Right renal cortex interstitium (tissue), 3 donors: ENCODE results near the gene SEC22B. TPM values are rescaled to one million over a fixed set of nuclear protein-coding genes. Genes with fewer than 3 reads are reported as not detected.
"Not testable (repeated sequence)": the region's sequence is repeated elsewhere in the genome, so short reads cannot be mapped to it uniquely, and the experiment has no call there.

Experiments
- DNase-seq, 3 donors: peaks; one replicate each; pipeline ENCODE4 v3.0.0-alpha.2; 2013; ENCODE audit warnings: low read depth in 3 of 3, low spot score in 2 of 3
- polyA plus RNA-seq, 3 donors: library from polyadenylated mRNA; unstranded; fragments of 120-200 nt; gene quantifications; one replicate each; pipeline ENCODE4 v1.2.1, GENCODE V29; 2013; ENCODE audit not compliant: insufficient read length in 3 of 3

SEC22B gene
- polyA plus RNA-seq, 3 donors: 36.8 to 39.5 (median 39.3) TPM

- DNase-seq: not testable (repeated sequence)
Measured at GRCh38 chr1:120149420-120150059, 26.8 kb downstream of the SEC22B start.

- not testable (repeated sequence) for DNase-seq
Measured at GRCh38 chr1:120145806-120146205, 30.5 kb downstream of the SEC22B start.

- DNase-seq: not testable (repeated sequence)
Measured at GRCh38 chr1:120144626-120145025, 31.7 kb downstream of the SEC22B start.

- DNase-seq: not testable (repeated sequence)
Measured at GRCh38 chr1:120144169-120144568, 32.2 kb downstream of the SEC22B start.

DNA sequence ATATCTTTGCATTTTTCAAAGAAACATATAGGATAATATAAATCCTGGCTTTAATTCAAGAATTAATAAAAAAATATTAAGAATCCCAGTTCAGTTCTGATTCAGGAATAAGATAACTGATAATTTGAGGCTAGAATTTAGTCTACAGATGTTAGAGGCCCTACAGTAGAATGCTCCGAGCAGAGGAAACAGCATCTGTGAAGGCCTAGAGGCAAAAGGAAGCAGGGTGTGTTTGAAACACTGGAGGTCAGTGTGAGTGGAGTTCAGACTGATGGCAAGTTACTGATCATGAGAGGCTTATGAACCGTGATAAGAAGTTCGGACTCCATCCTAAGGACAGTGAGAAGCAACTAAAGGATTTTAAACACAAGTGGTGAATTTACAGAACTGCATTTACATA is 33.0 kb downstream of the SEC22B start:
- not testable (repeated sequence) for DNase-seq

GRCh38 chr1:120142512-120143263 is 33.6 kb downstream of the SEC22B start:
- DNase-seq: not testable (repeated sequence)

DNA sequence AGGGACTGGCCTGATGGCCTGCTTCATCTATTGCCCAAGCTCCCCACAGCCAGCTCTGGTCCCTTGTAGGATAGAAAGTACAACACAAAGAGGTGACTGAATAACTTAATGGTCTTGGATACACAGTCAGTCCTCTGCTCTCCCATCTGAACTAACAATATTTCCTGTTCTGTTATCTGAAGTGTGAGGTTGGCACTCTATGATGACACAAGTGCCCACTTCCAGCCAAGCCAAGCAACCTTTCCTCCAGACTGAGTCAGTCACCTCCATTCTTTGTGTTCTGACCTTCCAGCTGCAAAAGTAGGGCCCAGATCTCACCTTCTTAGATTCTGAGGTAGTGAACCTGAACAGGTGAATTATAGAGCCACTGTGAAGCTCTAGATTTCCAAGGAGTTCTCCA is 34.5 kb downstream of the SEC22B start:
- DNase-seq: not testable (repeated sequence)

- DNase-seq: not testable (repeated sequence)
Measured at GRCh38 chr1:120140656-120141265, 35.6 kb downstream of the SEC22B start.

- not testable (repeated sequence) for DNase-seq
Measured at GRCh38 chr1:120136086-120136485, 40.2 kb downstream of the SEC22B start.

DNA sequence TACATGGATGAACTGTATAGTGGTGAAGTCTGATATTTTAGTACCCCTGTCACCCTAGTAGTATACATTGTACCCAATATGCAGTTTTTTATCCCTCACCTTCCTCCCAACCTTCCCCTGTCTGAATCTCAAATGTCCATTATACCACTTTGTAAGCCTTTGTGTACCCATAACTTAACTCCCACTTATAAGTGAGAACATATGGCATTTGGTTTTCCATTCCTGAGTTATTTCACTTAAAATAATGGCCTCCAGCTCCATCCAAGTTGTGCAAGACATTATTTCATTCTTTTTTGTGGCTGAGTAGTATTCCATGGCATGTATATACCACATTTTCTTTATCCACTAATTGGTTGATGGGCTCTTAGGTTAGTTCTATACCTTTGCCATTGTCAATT is 42.4 kb downstream of the SEC22B start:
- not testable (repeated sequence) for DNase-seq

GRCh38 chr1:120133228-120133927 is 42.9 kb downstream of the SEC22B start:
- DNase-seq: no peak

- DNase-seq: peak in 1 of 3 donors; percentile 23
Measured at GRCh38 chr1:120132406-120132763, 43.9 kb downstream of the SEC22B start.

- DNase-seq: peak in 1 of 3 donors; percentile 45
Measured at GRCh38 chr1:120131611-120132405, 44.5 kb downstream of the SEC22B start.

- DNase-seq: not testable (repeated sequence)
Measured at GRCh38 chr1:120127921-120128320, 48.4 kb downstream of the SEC22B start.

GRCh38 chr1:120126216-120126615 is 50.1 kb downstream of the SEC22B start:
- DNase-seq: not testable (repeated sequence)

GRCh38 chr1:120124628-120125027 is 51.7 kb downstream of the SEC22B start:
- DNase-seq: not testable (repeated sequence)

DNA sequence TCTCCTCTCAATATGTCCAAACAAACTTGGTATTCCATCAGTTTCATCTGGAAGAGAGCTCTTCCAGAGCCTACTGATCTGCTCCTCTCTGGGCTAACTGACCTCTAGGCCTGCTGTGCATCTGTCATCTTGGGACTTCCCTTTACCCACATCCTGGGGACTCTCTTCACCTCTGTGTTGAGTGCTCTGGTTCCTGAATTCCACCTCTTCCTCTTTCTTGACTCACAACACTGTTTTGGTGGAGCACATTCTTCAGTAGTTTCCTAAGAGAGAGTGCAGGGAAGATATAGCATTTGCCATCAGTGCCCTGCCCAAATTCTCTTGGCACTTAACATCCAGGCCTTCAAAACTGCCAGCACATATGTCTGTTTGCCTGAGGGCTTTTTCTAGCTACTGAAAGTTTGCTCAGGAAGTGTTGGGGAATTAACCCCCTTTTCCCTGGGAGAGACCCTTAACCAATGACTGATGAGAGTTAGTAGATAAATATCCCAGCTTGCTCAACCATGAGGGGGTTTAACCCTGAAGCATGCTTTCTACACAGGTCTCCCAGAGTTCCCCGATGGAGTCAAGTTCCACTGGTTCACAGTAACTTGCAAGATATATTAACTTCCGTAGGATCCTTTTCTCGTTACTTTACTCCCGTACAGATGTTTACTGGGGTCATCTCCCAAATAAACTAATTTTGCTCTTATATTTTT is 52.4 kb downstream of the SEC22B start:
- DNase-seq: not testable (repeated sequence)

DNA sequence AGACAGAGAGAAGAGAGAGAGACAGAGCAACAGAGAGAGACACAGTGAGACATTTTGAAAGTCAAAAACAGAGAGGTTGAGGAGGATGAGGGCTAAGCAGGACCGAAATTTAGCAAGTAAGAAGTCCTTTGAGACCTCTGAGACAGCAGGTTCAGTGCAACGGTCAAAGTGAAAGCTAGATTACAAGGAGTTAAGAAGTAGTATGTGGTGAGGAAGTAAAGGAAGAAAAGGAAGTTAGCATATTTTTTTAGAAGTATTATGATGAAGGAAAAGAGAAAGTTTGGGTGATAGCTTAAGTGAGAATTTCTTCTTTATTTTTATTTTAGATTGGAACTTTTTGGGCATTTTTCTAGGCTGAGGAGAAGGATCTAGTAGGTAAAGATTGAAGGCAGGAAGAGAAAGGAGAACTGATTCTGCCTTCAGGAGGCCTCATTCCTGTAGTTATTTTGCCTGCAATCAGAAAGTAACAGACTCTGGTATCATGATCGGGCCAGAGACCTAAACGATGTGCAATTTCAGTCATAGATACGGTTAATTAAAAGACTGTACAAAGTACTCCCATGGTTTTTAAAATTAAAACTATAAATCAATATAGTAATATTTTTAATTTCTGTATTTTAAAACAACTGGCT is 53.9 kb downstream of the SEC22B start:
- DNase-seq: not testable (repeated sequence)

- not testable (repeated sequence) for DNase-seq
Measured at GRCh38 chr1:120121830-120122229, 54.5 kb downstream of the SEC22B start.
